ENCODE measurements around the gene INKA2.

Gene INKA2

DNA sequence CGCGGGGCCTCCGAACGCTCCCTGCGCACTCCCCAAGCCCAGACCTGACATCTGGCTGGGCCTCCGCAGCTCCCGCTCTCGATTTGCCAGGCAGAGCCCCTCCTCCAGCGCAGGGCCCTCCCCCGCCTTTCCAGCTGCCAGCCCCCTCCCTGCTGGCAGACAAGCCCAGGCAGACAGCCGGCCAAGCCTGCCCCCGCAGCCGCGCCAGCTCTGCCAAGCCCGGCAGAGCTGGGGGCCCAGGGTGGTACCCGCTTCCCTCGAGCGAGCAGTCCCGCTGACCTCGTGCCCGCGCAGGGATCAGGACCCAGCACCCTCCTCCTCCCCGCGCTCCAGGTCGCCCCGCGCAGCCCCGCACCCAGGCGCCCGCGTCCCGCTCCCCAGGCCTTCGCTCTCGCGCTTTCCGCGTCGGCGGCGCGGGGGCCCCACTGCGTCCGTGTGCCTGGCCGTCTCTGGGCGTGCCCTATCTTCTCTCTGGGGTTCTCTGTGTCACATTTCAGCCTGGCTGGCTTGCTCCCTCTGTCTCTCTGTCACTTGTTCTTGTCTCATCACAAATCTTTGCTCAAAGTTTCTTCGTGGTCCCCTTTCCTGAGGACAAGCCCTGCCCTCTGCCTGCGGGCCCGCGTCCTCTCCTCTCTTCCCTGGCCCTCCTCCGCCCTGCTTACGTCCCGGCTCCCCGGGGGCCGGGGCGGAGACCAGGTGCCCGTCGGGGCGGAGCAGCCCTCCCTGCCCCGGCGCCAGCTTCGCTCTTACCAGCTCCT lies 580 bp downstream of the INKA2 start:
- under 1% methylated on average over 56 of the region's 61 CpGs for WGBS
- Histone ChIP-seq H2BK15ac (ENCODE audit: low read depth, poor library complexity, severe bottlenecking) (peak overlapping the region; percentile 82), H3K14ac (ENCODE audit: low read length in 2 of 2) (peak overlapping the region in 1 of 2 experiments; percentile 93), H3K79me1 (replicated peaks; ENCODE audit: low read length, poor library complexity, severe bottlenecking) (peaks cover 13% of the 10 kb centered on the region), H2BK5ac (ENCODE audit: low read depth, low read length, poor library complexity, severe bottlenecking) (peak overlapping the region; percentile 94), H3K4me3 (ENCODE audit: insufficient read depth in 1 of 2, low read depth in 1 of 2, low read length in 2 of 2) (peak overlapping the region; percentile 80 to 89), H2BK120ac (ENCODE audit: low read depth, low read length) (peak overlapping the region; percentile 75), H3K4me2 (ENCODE audit: low read length, poor library complexity, severe bottlenecking) (peak overlapping the region; percentile 98), H3K36me3 (ENCODE audit: control insufficient read depth in 1 of 2, insufficient read depth in 2 of 2, low read depth in 1 of 2, low read length in 2 of 2) (peaks cover 4 to 13% of the 10 kb centered on the region in 2 experiments), H4K91ac (ENCODE audit: low read length) (peak overlapping the region; percentile 95), H2AFZ (ENCODE audit: low read depth, low read length) (no peak overlapping the region), H3K4ac (ENCODE audit: low read depth in 1 of 2, low read length in 2 of 2) (peak overlapping the region; percentile 72 to 82), H3K27me3 (ENCODE audit: control insufficient read depth in 1 of 2, insufficient read depth in 1 of 2, low read length in 2 of 2) (no peaks in the 10 kb centered on the region), H3K18ac (ENCODE audit: low read depth in 1 of 2, low read length in 2 of 2) (peak overlapping the region; percentile 87 to 99), H3K23ac (ENCODE audit: low read length in 2 of 2) (peak overlapping the region; percentile 16 to 25), H3K9me3 (ENCODE audit: control insufficient read depth, low read length) (no peaks in the 10 kb centered on the region), H2AK5ac (ENCODE audit: low read length, severe bottlenecking) (no peak overlapping the region), H3K27ac (ENCODE audit: low read length, poor library complexity, severe bottlenecking) (peak overlapping the region; percentile 92), H4K8ac (ENCODE audit: low read length) (peak overlapping the region; percentile 72), H3K9ac (ENCODE audit: low read length) (peak overlapping the region; percentile 98), H3K4me1 (ENCODE audit: control insufficient read depth, insufficient read depth, low read depth, low read length) (peaks cover 28% of the 10 kb centered on the region), H2BK12ac (ENCODE audit: low read length in 2 of 2) (peak overlapping the region in 1 of 2 experiments; percentile 73)
- DNase-seq = peak; percentile 82

DNA sequence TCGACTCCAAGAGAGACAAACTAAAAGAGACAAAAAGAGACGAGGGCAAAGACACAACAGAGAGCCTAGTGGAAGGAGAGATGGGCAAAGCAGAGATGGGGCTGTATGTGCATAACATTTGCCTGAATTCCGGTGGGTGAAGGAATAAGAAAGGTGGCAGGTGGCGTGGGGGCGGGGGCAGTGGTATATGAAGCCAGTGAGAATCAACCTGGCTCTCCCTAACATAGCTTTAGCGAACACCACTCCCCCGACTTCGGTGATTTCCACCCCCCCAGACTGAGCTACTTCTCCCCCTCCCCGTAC lies 1.1 kb downstream of the INKA2 start:
- Histone ChIP-seq H3K27me3 (ENCODE audit: control insufficient read depth in 1 of 2, insufficient read depth in 1 of 2, low read length in 2 of 2) (no peaks in the 10 kb centered on the region), H3K18ac (ENCODE audit: low read depth in 1 of 2, low read length in 2 of 2) (peak overlapping the region; percentile 87 to 99), H4K8ac (ENCODE audit: low read length) (no peak overlapping the region), H3K9me3 (ENCODE audit: control insufficient read depth, low read length) (no peaks in the 10 kb centered on the region), H3K4me2 (ENCODE audit: low read length, poor library complexity, severe bottlenecking) (peak overlapping the region; percentile 98), H3K36me3 (ENCODE audit: control insufficient read depth in 1 of 2, insufficient read depth in 2 of 2, low read depth in 1 of 2, low read length in 2 of 2) (peaks cover 4 to 13% of the 10 kb centered on the region in 2 experiments), H2BK5ac (ENCODE audit: low read depth, low read length, poor library complexity, severe bottlenecking) (no peak overlapping the region), H2BK12ac (ENCODE audit: low read length in 2 of 2) (peak overlapping the region in 1 of 2 experiments; percentile 73), H3K9ac (ENCODE audit: low read length) (peak overlapping the region; percentile 98), H3K4ac (ENCODE audit: low read depth in 1 of 2, low read length in 2 of 2) (peak overlapping the region in 1 of 2 experiments; percentile 45), H3K4me3 (ENCODE audit: insufficient read depth in 1 of 2, low read depth in 1 of 2, low read length in 2 of 2) (peak overlapping the region; percentile 80 to 89), H3K4me1 (ENCODE audit: control insufficient read depth, insufficient read depth, low read depth, low read length) (peaks cover 28% of the 10 kb centered on the region), H2AFZ (ENCODE audit: low read depth, low read length) (no peak overlapping the region), H3K27ac (ENCODE audit: low read length, poor library complexity, severe bottlenecking) (peak overlapping the region; percentile 18), H2AK5ac (ENCODE audit: low read length, severe bottlenecking) (no peak overlapping the region), H2BK15ac (ENCODE audit: low read depth, poor library complexity, severe bottlenecking) (no peak overlapping the region), H4K91ac (ENCODE audit: low read length) (peak overlapping the region; percentile 95), H3K23ac (ENCODE audit: low read length in 2 of 2) (no peak overlapping the region), H2BK120ac (ENCODE audit: low read depth, low read length) (no peak overlapping the region), H3K14ac (ENCODE audit: low read length in 2 of 2) (no peak overlapping the region), H3K79me1 (replicated peaks; ENCODE audit: low read length, poor library complexity, severe bottlenecking) (peaks cover 18% of the 10 kb centered on the region)
- no peak for DNase-seq
- WGBS = 8% methylated on average over 6 of the region's 9 CpGs

DNA sequence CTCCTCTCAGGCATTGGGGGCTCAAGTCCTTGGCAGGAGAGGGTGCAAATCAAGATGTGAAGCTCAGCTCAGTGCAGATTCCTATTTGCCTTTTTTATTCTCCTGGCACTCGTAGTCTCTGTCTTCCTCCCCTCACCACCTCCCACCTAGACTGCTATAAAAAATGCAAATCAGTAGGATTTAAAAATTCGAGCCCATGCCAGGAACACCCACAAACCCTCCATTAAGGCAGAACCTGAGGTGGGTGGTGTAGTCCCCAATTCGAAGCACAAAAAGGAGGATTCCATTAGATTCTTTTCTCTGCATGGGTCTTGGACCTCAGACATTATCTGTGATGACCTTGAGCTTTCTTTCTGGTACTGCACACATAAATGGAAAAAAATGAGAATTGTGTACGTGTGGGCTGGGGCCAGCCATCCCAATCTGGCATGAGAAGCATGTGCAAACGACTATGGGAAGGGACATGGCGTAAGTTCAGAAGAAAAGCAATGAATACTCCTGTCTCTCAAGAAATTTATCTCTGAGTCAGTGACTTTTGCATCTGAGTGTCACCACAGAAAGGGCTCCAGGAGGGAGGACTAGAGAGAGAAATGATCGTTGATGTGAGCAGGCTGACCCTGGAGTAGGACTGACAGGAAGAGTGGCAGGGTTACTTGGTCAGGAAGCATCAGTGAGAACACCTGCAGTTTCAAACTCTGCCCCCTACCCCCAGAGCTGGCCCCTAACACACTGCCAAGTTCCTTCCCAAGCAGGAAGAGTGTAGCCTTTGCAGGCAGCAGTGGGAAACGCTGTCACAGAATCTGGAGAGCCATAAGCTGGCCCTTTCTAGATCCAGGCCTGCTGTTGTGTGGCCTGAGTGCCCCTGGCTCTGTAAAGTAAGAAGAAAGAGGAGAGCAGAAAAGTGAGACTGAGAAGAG lies 1.7 kb downstream of the INKA2 start:
- Histone ChIP-seq H3K4me2 (ENCODE audit: low read length, poor library complexity, severe bottlenecking) (peak overlapping the region; percentile 98), H2BK120ac (ENCODE audit: low read depth, low read length) (no peak overlapping the region), H3K14ac (ENCODE audit: low read length in 2 of 2) (peak overlapping the region in 1 of 2 experiments; percentile 47), H3K4ac (ENCODE audit: low read depth in 1 of 2, low read length in 2 of 2) (peak overlapping the region in 1 of 2 experiments; percentile 45), H3K23ac (ENCODE audit: low read length in 2 of 2) (peak overlapping the region in 1 of 2 experiments; percentile 51), H3K27me3 (ENCODE audit: control insufficient read depth in 1 of 2, insufficient read depth in 1 of 2, low read length in 2 of 2) (no peaks in the 10 kb centered on the region), H2AFZ (ENCODE audit: low read depth, low read length) (no peak overlapping the region), H4K8ac (ENCODE audit: low read length) (no peak overlapping the region), H3K36me3 (ENCODE audit: control insufficient read depth in 1 of 2, insufficient read depth in 2 of 2, low read depth in 1 of 2, low read length in 2 of 2) (peaks cover 4 to 13% of the 10 kb centered on the region in 2 experiments), H3K18ac (ENCODE audit: low read depth in 1 of 2, low read length in 2 of 2) (peak overlapping the region in 1 of 2 experiments; percentile 87), H3K9me3 (ENCODE audit: control insufficient read depth, low read length) (no peaks in the 10 kb centered on the region), H3K4me3 (ENCODE audit: insufficient read depth in 1 of 2, low read depth in 1 of 2, low read length in 2 of 2) (peak overlapping the region in 1 of 2 experiments; percentile 89), H3K27ac (ENCODE audit: low read length, poor library complexity, severe bottlenecking) (peak overlapping the region; percentile 18), H2AK5ac (ENCODE audit: low read length, severe bottlenecking) (no peak overlapping the region), H3K9ac (ENCODE audit: low read length) (peak overlapping the region; percentile 98), H2BK15ac (ENCODE audit: low read depth, poor library complexity, severe bottlenecking) (no peak overlapping the region), H3K4me1 (ENCODE audit: control insufficient read depth, insufficient read depth, low read depth, low read length) (peaks cover 28% of the 10 kb centered on the region), H2BK5ac (ENCODE audit: low read depth, low read length, poor library complexity, severe bottlenecking) (no peak overlapping the region), H3K79me1 (replicated peaks; ENCODE audit: low read length, poor library complexity, severe bottlenecking) (peaks cover 18% of the 10 kb centered on the region), H2BK12ac (ENCODE audit: low read length in 2 of 2) (peak overlapping the region in 1 of 2 experiments; percentile 42), H4K91ac (ENCODE audit: low read length) (no peak overlapping the region)
- 51% methylated on average over 8 of the region's 8 CpGs for WGBS
- peak; percentile 55 for DNase-seq

All from mesenchymal stem cell (in vitro differentiated cells and primary cell).